WTC11 (cell line): ENCODE results near the gene FBRSL1.

Experiments used
- ATF1 ChIP-seq: sonication (generic); formaldehyde crosslinking; IDR thresholded peaks from 2 replicates; pipeline ENCODE4 v1.8.1; 2023; ENCODE audit warnings: mild to moderate bottlenecking, moderate library complexity, missing genetic modification reagents
- CREB1 ChIP-seq: sonication (generic); formaldehyde crosslinking; IDR thresholded peaks from 2 replicates; pipeline ENCODE4 v1.8.0; 2023; ENCODE audit warnings: mild to moderate bottlenecking, missing genetic modification reagents
- CTCF ChIP-seq: fragments of 200-600 bp; IDR thresholded peaks from 2 replicates; pipeline ENCODE4 v1.8.0; 2022; ENCODE audit warnings: antibody characterized with exemption
- E2F1 ChIP-seq: sonication (generic); formaldehyde crosslinking; IDR thresholded peaks from 2 replicates; pipeline ENCODE4 v1.8.0; 2022; ENCODE audit warnings: mild to moderate bottlenecking, missing genetic modification reagents
- ERG ChIP-seq: fragments of 250-450 bp; sonication (Bioruptor Pico); IDR thresholded peaks from 2 replicates; pipeline ENCODE4 v1.8.0; 2021; ENCODE audit warnings: mild to moderate bottlenecking
- HMGXB4 ChIP-seq: sonication (generic); formaldehyde crosslinking; IDR thresholded peaks from 2 replicates; pipeline ENCODE4 v1.8.1; 2023; ENCODE audit warnings: mild to moderate bottlenecking, moderate library complexity, missing genetic modification reagents
- JUN ChIP-seq: sonication (generic); formaldehyde crosslinking; IDR thresholded peaks from 2 replicates; pipeline ENCODE4 v1.8.0; 2023; ENCODE audit warnings: mild to moderate bottlenecking, missing genetic modification reagents
- OVOL2 ChIP-seq: fragments of 250-450 bp; sonication (Bioruptor Pico); IDR thresholded peaks from 2 replicates; pipeline ENCODE4 v1.9.0; 2021; ENCODE audit warnings: mild to moderate bottlenecking, borderline replicate concordance
- SP1 ChIP-seq: sonication (generic); formaldehyde crosslinking; conservative IDR thresholded peaks from 2 replicates; pipeline ENCODE4 v1.8.1; 2022; ENCODE audit warnings: missing genetic modification reagents
- ZNF121 ChIP-seq: sonication (generic); formaldehyde crosslinking; IDR thresholded peaks from 2 replicates; pipeline ENCODE4 v1.8.0; 2023; ENCODE audit warnings: missing genetic modification reagents
- ZNF232 ChIP-seq: sonication (generic); formaldehyde crosslinking; IDR thresholded peaks from 2 replicates; pipeline ENCODE4 v1.8.0; 2022; ENCODE audit warnings: mild to moderate bottlenecking, missing genetic modification reagents
- TF ChIP-seq, protein P1 (sequence below): sonication (generic); formaldehyde crosslinking; IDR thresholded peaks from 2 replicates; pipeline ENCODE4 v1.8.1; 2022; ENCODE audit warnings: mild to moderate bottlenecking, missing genetic modification reagents, moderate library complexity, borderline replicate concordance
- TF ChIP-seq, protein P2 (sequence below): sonication (generic); formaldehyde crosslinking; IDR thresholded peaks from 2 replicates; pipeline ENCODE4 v1.8.0; 2022; ENCODE audit warnings: mild to moderate bottlenecking, missing genetic modification reagents

DNA sequence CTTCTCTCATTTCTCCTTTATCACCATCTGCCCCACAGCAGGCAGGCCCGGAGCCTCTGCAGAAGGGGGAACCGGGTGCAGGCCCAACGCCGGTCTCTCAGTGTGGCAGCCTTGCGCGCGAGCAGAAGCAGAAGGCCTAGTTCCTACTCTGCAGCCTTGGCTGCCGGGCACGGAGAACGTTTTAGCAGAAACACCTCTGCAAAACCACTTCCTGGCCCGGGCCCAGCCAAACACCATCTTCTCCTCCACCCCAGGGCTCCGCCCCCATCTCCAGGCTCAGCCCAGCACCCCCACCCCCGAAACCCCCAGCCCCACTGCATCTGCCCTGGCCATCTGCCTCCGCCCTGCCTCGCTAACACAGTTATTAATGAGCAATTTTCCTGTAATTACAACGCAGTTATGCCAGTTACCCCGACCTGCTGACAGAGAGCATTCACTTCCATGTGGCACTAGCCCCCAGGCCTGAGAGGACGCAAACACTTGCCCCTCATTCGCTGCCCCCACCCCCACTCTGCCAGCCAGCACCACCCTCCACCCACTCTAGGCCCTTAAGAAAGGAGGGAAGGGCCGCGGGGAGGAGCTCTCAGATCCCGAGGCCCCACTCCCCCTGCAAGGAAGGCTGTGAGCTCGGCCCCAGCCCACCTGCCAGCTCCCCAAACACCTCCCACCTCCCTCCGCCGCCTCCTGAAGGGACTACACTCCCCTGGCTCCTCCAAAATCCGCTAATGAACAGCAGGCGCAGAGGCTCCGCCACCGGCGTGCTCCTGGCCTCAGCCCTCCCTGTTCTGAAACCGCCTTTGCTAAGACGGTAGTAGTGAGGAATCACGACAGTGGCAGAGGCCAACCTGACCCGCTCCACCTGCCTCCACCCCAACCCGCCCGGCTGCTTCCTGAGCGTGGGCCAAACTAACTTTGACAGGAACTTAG lies 44.7 kb upstream of the FBRSL1 start:
- no peak for TF ChIP-seq HMGXB4 (CRISPR knock-in tag)
- TF ChIP-seq CTCF: no peak
- TF ChIP-seq, protein P1, sequence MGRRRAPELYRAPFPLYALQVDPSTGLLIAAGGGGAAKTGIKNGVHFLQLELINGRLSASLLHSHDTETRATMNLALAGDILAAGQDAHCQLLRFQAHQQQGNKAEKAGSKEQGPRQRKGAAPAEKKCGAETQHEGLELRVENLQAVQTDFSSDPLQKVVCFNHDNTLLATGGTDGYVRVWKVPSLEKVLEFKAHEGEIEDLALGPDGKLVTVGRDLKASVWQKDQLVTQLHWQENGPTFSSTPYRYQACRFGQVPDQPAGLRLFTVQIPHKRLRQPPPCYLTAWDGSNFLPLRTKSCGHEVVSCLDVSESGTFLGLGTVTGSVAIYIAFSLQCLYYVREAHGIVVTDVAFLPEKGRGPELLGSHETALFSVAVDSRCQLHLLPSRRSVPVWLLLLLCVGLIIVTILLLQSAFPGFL (CRISPR knock-in tag): no peak
- no peak for TF ChIP-seq JUN
- TF ChIP-seq ERG (CRISPR knock-in tag): 0 out of 2 replicates have a peak, but pooled peaks have one; percentile 25
- TF ChIP-seq ATF1 (CRISPR knock-in tag): no peak
- no peak for TF ChIP-seq SP1 (CRISPR knock-in tag)
- no peak for TF ChIP-seq ZNF121 (CRISPR knock-in tag)
- TF ChIP-seq, protein P2, sequence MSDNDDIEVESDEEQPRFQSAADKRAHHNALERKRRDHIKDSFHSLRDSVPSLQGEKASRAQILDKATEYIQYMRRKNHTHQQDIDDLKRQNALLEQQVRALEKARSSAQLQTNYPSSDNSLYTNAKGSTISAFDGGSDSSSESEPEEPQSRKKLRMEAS (CRISPR knock-in tag): no peak
- no peak for TF ChIP-seq ZNF232 (CRISPR knock-in tag)
- TF ChIP-seq E2F1 (CRISPR knock-in tag): no peak
- TF ChIP-seq CREB1 (CRISPR knock-in tag): no peak
- TF ChIP-seq OVOL2 (CRISPR knock-in tag): no peak
